GM21737 (cell line): ENCODE results near the gene SDSL.

Experiments
- ATAC-seq: cut with Tn5 transposase; IDR thresholded peaks from one replicate; pipeline ENCODE4 v1.9.1; 2021; ENCODE audit warnings: mild to moderate bottlenecking, moderate library complexity; ENCODE audit not compliant: unreplicated experiment

SDSL gene

GRCh38 chr12:113445544-113446171 lies 23.5 kb downstream of the SDSL start:
- ATAC-seq = no peak

GRCh38 chr12:113448873-113449272 lies 26.7 kb downstream of the SDSL start:
- no peak for ATAC-seq

GRCh38 chr12:113449299-113449698 lies 27.1 kb downstream of the SDSL start:
- no peak for ATAC-seq

DNA sequence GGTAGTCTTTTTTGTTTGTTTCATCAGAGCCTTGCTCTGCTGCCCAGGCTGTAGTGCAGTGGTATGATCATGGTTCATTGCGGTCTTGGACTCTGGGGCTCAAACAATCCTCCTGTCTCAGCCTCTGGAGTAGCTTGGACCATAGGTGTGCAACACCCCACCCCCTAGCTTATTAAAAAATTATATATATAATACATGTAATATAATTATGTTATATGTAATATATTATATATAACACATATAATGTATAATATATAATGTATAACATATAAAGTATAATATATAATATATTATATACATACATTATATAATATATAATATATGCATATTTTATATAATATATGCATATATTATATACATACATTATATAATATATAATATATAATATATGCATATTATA lies 27.7 kb downstream of the SDSL start:
- ATAC-seq = no peak

DNA sequence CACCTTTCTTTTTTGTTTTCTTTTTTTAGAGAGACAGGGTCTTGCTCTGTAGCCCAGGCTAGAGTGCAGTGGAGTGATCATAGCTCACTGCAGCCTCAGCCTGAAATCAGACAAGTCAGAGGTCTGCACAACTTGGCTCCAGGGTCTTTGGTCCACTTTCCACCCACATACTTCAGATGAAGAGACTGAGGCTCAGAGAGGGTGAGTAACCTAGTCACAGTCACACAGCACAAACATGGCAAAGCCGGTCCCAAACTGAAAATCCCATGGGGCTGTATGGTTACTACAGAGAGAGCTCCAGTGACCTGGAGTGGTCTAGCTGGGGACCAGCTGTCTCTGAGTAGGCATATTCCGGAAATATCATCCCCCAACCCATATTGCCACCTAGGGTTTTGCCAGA lies 30.3 kb downstream of the SDSL start:
- no peak for ATAC-seq

DNA sequence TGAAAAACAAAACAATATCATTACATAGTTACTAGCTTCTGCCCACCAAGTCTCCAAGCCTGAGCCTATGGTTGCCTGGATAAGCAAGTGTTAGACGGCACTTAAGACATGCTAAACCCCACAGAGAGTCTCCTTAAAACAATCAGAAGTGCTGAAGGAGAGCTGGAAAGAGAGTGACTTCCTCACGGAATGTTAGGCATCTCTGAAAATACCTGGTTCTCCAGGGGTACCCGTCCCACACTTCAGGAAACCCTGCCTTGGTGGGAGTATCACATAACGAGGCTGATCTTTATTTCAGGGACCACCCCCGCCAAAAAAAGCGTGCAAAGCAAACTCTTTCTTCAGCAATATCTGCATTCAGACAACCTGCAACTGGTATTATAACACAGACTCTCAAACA lies 31.1 kb downstream of the SDSL start:
- no peak for ATAC-seq

DNA sequence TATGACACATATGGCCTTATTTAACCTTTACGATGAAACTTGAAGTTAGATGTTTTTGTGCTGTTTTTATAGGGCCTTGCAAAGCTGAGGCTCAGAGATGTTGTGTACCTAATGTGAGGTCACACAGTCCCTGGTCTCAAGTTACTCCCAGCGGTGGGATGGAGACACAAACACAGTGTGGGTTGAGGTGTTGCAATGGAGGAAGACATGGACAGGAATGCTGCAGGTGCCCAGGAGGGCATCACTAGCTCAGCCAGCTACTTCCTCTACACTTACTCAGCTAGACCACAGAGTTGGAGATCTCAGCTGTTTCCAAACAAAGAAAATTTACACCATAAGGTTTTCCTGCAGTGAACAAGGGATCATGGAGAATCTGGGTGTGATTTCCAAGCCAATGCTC lies 34.0 kb downstream of the SDSL start:
- no peak for ATAC-seq

- ATAC-seq = no peak
Observed at GRCh38 chr12:113456761-113457160, 34.6 kb downstream of the SDSL start.

- no peak for ATAC-seq
Observed at GRCh38 chr12:113457185-113457584, 35.0 kb downstream of the SDSL start.

GRCh38 chr12:113457710-113458109 lies 35.5 kb downstream of the SDSL start:
- ATAC-seq = no peak

- ATAC-seq = no peak
Observed at GRCh38 chr12:113459981-113460380, 37.8 kb downstream of the SDSL start.

DNA sequence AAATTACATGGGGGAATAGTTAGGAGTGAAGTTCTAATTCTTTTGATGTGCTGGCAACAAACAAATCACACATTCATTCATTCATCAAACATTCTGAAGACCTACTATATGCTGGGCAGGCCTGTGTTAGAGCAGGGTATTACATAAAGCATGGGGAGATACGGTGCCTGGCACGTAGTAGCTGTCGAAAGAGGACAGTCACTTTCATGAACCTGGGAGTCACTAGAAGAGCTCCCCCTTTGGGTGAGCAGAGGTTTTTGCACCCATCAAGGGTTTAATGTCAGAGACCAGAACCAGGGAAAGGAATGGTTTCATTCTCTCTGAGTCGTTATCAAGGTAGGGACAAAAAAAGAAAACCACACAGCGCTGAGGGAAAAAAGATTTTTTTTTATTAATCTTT lies 39.5 kb downstream of the SDSL start:
- no peak for ATAC-seq

GRCh38 chr12:113462117-113462774 lies 40.1 kb downstream of the SDSL start:
- no peak for ATAC-seq

DNA sequence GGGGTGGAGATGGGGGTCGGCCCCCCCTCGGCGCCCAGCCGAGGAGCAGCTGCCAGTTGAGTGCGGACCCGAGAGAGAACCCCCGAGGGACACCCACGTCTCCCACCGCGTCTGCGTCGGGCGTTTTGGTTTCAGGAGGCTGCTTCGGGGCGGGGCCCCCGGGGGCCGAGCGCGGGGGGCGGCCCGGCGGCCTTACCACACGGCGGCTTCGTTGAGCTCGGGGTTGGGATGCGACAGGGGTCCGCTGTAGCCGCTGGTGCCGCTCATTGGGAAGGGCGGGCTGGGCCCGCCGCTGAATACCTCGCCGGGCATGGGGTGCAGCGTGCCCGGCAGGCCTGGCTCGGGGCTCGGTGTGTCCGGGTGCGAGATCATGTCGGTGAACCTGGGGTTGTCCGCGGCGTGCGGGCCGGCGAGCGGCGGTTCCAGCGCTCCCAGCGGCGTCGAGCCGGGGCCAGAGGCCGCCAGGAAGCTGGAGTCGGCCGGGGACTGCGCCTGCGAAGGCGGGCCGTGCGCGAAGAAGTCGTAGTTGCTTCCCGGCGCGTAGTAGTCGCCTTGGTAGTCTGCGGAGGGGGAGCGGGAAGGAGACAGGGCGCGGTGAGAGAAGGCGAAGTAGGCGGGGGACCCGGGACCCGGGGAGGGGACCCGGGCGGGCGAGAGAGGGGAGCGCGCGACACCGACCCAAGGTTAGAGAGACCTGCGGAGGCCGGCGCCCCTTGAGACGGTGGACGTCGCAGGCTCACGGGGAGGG lies 41.0 kb downstream of the SDSL start:
- no peak for ATAC-seq

GRCh38 chr12:113463746-113464451 lies 41.7 kb downstream of the SDSL start:
- ATAC-seq = no peak

- ATAC-seq = no peak
Observed at GRCh38 chr12:113464452-113464775, 42.2 kb downstream of the SDSL start.

- ATAC-seq = no peak
Observed at GRCh38 chr12:113464852-113465719, 42.9 kb downstream of the SDSL start.

GRCh38 chr12:113465808-113466453 lies 43.8 kb downstream of the SDSL start:
- no peak for ATAC-seq

- ATAC-seq = no peak
Observed at GRCh38 chr12:113466454-113467141, 44.4 kb downstream of the SDSL start.

DNA sequence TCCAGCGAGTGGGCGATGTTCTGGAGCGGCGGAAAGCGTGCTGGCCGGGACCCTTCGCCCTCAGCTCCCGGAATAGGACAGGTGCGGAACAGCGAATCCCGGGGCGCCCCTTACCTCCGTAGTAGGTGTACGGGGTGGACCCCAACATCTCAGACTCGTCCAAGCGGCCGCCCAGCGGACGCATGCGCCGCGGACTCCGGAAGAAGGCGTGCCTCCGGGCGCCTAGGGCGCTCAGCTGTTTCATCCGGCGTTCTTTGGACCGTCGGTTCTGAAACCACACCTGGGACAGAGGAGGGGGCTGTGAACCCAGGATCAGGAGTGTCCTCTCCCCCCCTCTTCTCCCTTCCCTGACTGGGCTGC lies 44.9 kb downstream of the SDSL start:
- ATAC-seq = no peak
